ENCODE measurements around the gene RNF4.
A peak's percentile ranks its signal among the peaks of the same experiment; 100 is the strongest.
"Not testable (repeated sequence)": the region's sequence is repeated elsewhere in the genome, so short reads cannot be mapped to it uniquely, and the experiment has no call there.

Gene RNF4

DNA sequence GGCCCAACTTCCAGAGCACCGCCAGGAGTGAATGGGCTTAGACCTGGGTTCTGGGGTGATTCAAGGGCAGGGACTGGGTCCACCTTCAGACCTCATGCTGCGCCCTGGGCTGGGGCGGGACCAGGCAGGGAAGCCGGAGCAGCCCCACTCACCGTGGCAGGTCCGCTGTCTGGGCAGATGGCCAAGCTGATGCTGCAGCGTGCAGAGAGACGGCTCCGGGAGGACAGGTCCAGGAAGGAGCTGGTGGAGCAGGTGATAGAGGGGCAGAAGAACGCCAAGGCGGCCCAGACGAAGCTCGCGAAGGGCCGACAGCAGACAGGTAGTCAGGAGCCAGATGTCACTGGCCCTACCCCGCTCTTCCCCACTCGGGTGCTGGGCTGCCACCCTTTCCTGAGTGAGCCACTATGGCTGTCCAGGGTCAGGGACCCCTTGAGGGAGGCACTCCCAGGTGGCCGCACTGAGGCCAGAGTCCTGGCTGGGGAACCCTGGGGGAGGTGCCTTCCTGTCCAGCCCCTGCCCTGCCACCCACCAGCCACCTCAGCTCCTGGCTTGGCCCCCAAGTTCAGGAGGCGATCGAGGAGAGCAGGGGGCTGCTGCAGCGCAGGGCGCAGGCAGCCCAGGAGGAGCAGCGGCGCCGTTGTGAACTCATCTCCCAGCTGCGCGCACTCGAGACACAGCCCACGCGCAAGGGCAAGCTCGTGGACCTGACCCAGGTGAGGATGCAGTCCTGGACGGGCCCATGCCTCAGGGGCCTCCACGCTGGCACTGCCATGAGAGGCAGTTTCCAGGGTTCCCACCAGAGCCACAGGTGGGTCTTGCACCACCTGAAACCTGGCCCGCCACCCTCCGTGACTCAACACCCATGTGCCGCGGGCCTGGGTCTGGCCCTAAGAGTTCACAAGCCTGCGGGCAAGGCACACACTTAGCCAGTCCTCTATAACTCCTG, 10.1 kb upstream of the RNF4 start:
- no peak for DNase-seq

GRCh38 chr4:2459589-2460349, 9.1 kb upstream of the RNF4 start:
- no peak for DNase-seq

DNA sequence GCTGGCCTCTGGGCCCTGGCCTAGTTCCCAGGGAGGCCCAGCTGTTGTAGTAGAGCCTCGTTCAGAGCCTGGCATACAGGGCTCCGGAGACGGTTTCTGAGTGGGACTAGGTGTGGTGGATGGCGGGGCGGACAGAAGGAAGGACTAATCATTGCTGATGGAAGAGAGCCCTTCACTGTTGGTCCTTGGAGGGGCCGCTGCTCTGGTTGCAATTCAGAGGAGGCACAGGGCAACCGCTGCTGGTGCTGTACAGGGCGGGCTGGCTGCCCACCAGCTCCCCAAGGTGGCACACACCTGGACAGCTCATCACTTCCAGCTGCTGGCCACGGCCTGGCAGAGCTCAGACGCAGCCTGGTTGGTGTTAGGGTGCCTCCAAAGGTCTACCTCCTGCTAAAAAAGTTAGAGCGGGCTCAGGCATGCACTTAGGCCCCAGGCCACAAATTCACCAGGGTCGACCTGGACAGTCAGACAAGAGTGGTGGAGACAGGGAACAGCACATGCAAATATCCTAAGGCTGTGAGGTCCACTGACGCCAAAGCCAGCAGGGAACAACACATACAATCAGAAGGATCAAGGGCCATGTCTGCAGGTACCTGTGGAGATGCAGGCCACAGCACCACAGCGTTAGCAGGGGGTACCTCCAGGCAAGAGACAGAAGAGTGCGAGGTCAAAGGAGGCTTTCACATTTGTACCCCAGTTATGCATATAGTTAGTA, 7.5 kb upstream of the RNF4 start:
- DNase-seq: no peak

DNA sequence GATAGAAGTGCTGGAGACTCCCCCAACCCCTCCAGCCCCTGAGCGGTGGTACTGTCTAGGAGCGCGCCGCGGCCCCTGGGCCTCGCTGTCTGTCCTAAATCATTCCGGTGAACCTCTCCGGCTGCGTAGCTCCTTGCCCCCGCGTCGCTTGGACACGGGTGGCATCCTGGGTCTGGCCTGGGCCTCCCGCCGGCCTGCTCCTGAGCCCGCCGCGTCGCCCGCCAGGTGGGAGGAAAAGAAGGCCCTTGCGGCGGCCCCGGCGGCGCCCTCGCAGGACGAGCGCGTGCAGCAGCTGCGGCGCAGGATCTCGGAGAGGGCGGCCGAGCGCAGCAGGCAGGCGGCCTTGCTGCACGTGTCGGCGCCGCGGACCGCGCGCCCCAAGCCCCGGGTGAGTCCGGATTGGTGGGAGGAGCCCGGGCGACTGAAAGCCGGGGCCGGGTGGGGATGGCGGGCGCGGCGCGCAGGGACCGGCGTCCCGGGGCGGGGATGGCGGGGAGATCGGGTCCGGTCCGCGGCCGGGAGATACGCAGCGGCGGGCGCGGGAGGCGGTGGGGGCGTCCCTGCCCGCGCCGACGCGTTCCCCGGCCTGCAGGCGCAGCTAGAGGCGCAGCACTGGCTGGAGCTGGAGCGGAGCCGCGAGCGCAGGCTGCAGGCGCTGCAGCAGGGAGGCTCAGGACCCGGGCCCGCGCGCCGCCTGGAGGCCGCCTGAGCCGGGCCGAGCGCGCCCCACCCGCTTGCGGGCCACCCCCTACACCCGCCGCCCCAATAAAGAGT, 6.5 kb upstream of the RNF4 start:
- peak; percentile 27 for DNase-seq

- DNase-seq: no peak
Observed at GRCh38 chr4:2462992-2463762, 5.7 kb upstream of the RNF4 start.

GRCh38 chr4:2465032-2465431, 3.9 kb upstream of the RNF4 start:
- no peak for DNase-seq

DNA sequence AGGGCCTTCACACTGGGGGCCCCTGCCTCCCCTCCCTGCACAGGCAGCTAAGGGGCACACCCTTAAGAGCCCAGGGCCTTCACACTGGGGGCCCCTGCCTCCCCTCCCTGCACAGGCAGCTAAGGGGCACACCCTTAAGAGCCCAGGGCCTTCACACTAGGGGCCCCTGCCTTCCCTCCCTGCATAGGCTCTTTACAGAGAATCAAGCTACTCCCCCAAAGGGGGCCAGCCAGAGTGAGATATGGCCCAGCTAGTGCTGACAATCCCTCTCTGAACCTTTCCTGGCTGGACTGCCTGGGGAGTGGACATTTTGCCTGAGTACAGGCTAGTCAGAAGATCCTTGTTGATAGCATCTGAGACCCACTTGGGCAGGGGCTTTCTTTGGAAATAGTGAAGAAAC, 3.4 kb upstream of the RNF4 start:
- not testable (repeated sequence) for DNase-seq

- no peak for DNase-seq
Observed at GRCh38 chr4:2469192-2469984, 482 bp downstream of the RNF4 start.

GRCh38 chr4:2470791-2471190, 1.9 kb downstream of the RNF4 start:
- no peak for DNase-seq

- no peak for DNase-seq
Observed at GRCh38 chr4:2472187-2472586, 3.3 kb downstream of the RNF4 start.

- no peak for DNase-seq
Observed at GRCh38 chr4:2478229-2478628, 9.3 kb downstream of the RNF4 start.

- DNase-seq: no peak
Observed at GRCh38 chr4:2480649-2481048, 11.7 kb downstream of the RNF4 start.

DNA sequence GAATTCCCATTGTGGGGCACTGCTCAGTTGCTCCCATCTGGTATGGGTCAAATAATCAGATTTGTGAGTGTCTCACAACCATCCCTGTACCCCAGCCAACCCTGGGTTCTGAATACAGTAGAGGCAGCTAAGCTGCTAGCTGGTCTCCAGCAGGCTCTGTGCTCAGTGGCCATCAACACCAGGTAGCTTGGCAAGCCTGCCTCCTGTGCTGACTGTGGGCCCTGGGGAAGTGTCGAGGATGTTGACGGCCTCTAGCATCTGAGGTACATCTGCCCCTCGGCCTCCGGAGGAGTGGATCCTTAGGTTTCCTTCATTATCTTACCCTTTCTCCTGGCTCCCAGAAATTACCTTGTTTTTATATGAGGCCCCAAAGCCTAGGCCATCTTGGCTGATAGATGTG, 13.3 kb downstream of the RNF4 start:
- no peak for DNase-seq

- no peak for DNase-seq
Observed at GRCh38 chr4:2482693-2483092, 13.8 kb downstream of the RNF4 start.

DNA sequence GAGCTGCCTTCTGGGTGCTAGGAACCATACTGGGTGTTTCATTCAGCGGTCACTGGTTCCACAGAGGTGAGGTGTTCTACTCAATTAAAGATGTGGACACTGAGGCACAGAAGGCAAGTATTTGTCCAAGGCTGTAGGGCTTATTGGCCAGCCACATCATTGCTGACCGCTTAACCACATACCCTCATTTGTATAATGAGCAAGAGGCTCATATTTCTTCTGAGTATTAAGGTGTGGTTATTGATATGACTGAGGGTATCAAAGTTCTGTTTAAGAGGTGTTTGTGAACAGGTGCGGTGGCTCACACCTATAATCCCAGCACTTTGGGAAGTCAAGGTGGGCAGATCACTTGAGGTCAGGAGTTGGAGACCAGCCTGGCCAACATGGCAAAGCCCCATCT, 14.3 kb downstream of the RNF4 start:
- DNase-seq: no peak

GRCh38 chr4:2484185-2484584, 15.3 kb downstream of the RNF4 start:
- no peak for DNase-seq

- no peak for DNase-seq
Observed at GRCh38 chr4:2484993-2485392, 16.1 kb downstream of the RNF4 start.

GRCh38 chr4:2485956-2486355, 17.1 kb downstream of the RNF4 start:
- no peak for DNase-seq

GRCh38 chr4:2486981-2487380, 18.1 kb downstream of the RNF4 start:
- DNase-seq: no peak

- no peak for DNase-seq
Observed at GRCh38 chr4:2487632-2488031, 18.7 kb downstream of the RNF4 start.
